Body of pancreas (tissue), 4 donors: ENCODE measurements around the gene ARHGAP18.

Experiments
- CTCF ChIP-seq, 7 experiments: fragments of 450-650 bp in 4 of 7; fragments of 200-600 bp in 3 of 7; sonication (generic) in 3 of 7; IDR thresholded peaks; one replicate each; pipeline ENCODE4 v1.5.1; 2016 to 2019; ENCODE audit warnings: antibody characterized with exemption in 7 of 7
- POLR2A ChIP-seq, 3 donors: fragments of 450-650 bp; IDR thresholded peaks; one replicate each; pipeline ENCODE4 v1.6.1; 2016; ENCODE audit warnings: antibody characterized with exemption in 3 of 3, mild to moderate bottlenecking in 2 of 3

GRCh38 chr6:129686941-129687627 is 22.9 kb downstream of the ARHGAP18 start:
- TF ChIP-seq CTCF (IDR thresholded peaks at IDR 0.05) (no peak), POLR2A (IDR thresholded peaks at IDR 0.05) (no peak)
